Pancreas (tissue), 10 donors: Measurements from ENCODE around the gene KIAA0825. TPM values are rescaled to one million over a fixed set of nuclear protein-coding genes. Genes with fewer than 3 reads are reported as not detected.
"Not testable (repeated sequence)": the region's sequence is repeated elsewhere in the genome, so short reads cannot be mapped to it uniquely, and the experiment has no call there.

ENCODE experiments used
- ATAC-seq, 4 donors: fragments of 200-7000 bp; cut with Tn5 transposase; one replicate each; pipeline versions ENCODE4 v1.8.0 to v1.9.1; 2020; ENCODE audit warnings: mild to moderate bottlenecking in 4 of 4, moderate library complexity in 4 of 4
- DNase-seq, 6 donors: peaks; one replicate each; pipeline ENCODE4 v3.0.0-alpha.2; 2020
- FAIRE-seq: peaks from 2 replicates; lab custom pipeline; 2012; peaks lifted over from hg19 to GRCh38; lab: Jason Lieb, UNC
- H3K27ac ChIP-seq, 4 donors: fragments of 200-600 bp; sonication (generic); 1 replicate in 3 of 4; 2 replicates in 1 of 4; pipeline versions ENCODE4 v1.5.0 to v1.8.0; 2020
- H3K27me3 ChIP-seq, 4 donors: fragments of 200-600 bp; one replicate each; pipeline ENCODE4 v1.8.0; 2021
- H3K36me3 ChIP-seq, 3 donors: fragments of 200-600 bp; sonication (generic) in 1 of 3; one replicate each; pipeline versions ENCODE4 v1.5.0 to v1.8.0; 2020 to 2021
- H3K4me1 ChIP-seq, 3 donors: fragments of 200-600 bp; one replicate each; pipeline ENCODE4 v1.8.0; 2021
- H3K4me3 ChIP-seq, 4 donors: fragments of 200-600 bp; sonication (generic) in 2 of 4; one replicate each; pipeline versions ENCODE4 v1.5.0 to v1.8.0; 2020 to 2021
- H3K9me3 ChIP-seq, 4 donors: fragments of 200-600 bp; one replicate each; pipeline ENCODE4 v1.8.0; 2021
- CTCF ChIP-seq, 4 donors: fragments of 200-600 bp; sonication (generic) in 3 of 4; IDR thresholded peaks; one replicate each; pipeline versions ENCODE4 v1.5.0 to v1.8.0; 2021; ENCODE audit warnings: antibody characterized with exemption in 4 of 4
- WGBS, 2 donors: extraction: QIAGEN DNeasy Blood & Tissue Kit; methylation state at CpG; one replicate each; pipeline ENCODE4 v1.1.7; 2013; 5-methylcytosine and 5-hydroxymethylcytosine counted together
- intact Hi-C, 3 donors: fragments of 100-400 bp; cut with DNase I; formaldehyde crosslinking; loops; one replicate each; pipeline versions ENCODE4 v1.11.1 to v1.14.2; 2022
- polyA plus RNA-seq, 2 donors: library from polyadenylated mRNA; stranded (reverse); fragments of 200-250 nt; gene quantifications; one replicate each; pipeline ENCODE4 v1.2.3, GENCODE V29; 2013
- total RNA-seq, 6 donors: library from RNA; stranded (reverse); fragmentation: NEBNext Ultra II Directional in 4 of 6; extraction: Animal tissue kit (Norgen Biotek cat#: 25700) in 4 of 6; gene quantifications; one replicate each; pipeline versions ENCODE4 v1.2.1 to v1.2.4, GENCODE V29; 2021 to 2023
- donor health status: healthy with polysubstance abuse.
- donor health status: DM: no; HTN: no; CAD: no; lungs with moderate emphysema.
- donor health status: DM: no; HTN: no; CAD: no.
- donor health status: control.
- donor health status: control.
- donor health status: Bipolar disorder and iron deficiency.
- donor health status: DM: yes; HTN: yes; CAD: no.
- donor health status: DM: no; HTN: no; CAD: no.
- donor health status: DM: no; HTN: no; CAD: no.
- donor health status: DM: yes; HTN: yes; CAD: no.

The KIAA0825 gene
- total and polyA plus RNA-seq, 8 donors, result 0.33 to 3.1 (median 2.0) TPM

GRCh38 chr5:94159144-94159543, 459.3 kb downstream of the KIAA0825 start:
- 82 to 89% methylated on average over 4 of the region's 4 CpGs for WGBS, 2 donors
- no peak overlapping the region for H3K4me3 ChIP-seq
- H3K27ac ChIP-seq, result no peak overlapping the region
- DNase-seq (no peak), FAIRE-seq (no peak), ATAC-seq (no peak)
- intact Hi-C loops, result no loop called here
- no peaks in the 10 kb centered on the region for H3K27me3 ChIP-seq
- H3K36me3 ChIP-seq, result no peaks in the 10 kb centered on the region
- H3K4me1 ChIP-seq, result no peaks in the 10 kb centered on the region
- TF ChIP-seq CTCF (IDR thresholded peaks at IDR 0.05), result no peak
- no peaks in the 10 kb centered on the region for H3K9me3 ChIP-seq

GRCh38 chr5:94157704-94158539, 460.5 kb downstream of the KIAA0825 start:
- no peak for TF ChIP-seq CTCF (IDR thresholded peaks at IDR 0.05)
- intact Hi-C loops, result no loop called here
- Histone ChIP-seq H3K36me3 (no peaks in the 10 kb centered on the region), H3K4me1 (no peaks in the 10 kb centered on the region), H3K9me3 (no peaks in the 10 kb centered on the region), H3K27me3 (no peaks in the 10 kb centered on the region), H3K27ac (no peak overlapping the region), H3K4me3 (no peak overlapping the region)
- DNase-seq, result no peak
- no peak for ATAC-seq
- FAIRE-seq, result no peak
- WGBS, 2 donors, result 56 to 67% methylated on average over 4 of the region's 4 CpGs

- Histone ChIP-seq H3K27ac (no peak overlapping the region), H3K4me1 (no peaks in the 10 kb centered on the region), H3K4me3 (no peak overlapping the region), H3K36me3 (no peaks in the 10 kb centered on the region), H3K9me3 (no peaks in the 10 kb centered on the region), H3K27me3 (no peaks in the 10 kb centered on the region)
- ATAC-seq (no peak), FAIRE-seq (no peak), DNase-seq (no peak)
- TF ChIP-seq CTCF (IDR thresholded peaks at IDR 0.05), result no peak
- intact Hi-C loops, result no loop called here
- WGBS, 2 donors, result 68 to 74% methylated on average over 2 of the region's 2 CpGs
Measured at GRCh38 chr5:94154672-94155071, 463.7 kb downstream of the KIAA0825 start.

- no peak for DNase-seq
- FAIRE-seq, result no peak
- Histone ChIP-seq H3K4me3 (no peak overlapping the region), H3K4me1 (no peaks in the 10 kb centered on the region), H3K9me3 (no peaks in the 10 kb centered on the region), H3K27me3 (no peaks in the 10 kb centered on the region), H3K36me3 (no peaks in the 10 kb centered on the region), H3K27ac (no peak overlapping the region)
- TF ChIP-seq CTCF (IDR thresholded peaks at IDR 0.05), result no peak
- ATAC-seq, result no peak
- intact Hi-C loops, result no loop called here
- WGBS, 2 donors, result 75 to 90% methylated on average over 3 of the region's 3 CpGs
Measured at GRCh38 chr5:94153736-94154450, 464.5 kb downstream of the KIAA0825 start.

GRCh38 chr5:94143621-94144020, 474.8 kb downstream of the KIAA0825 start:
- H3K27ac ChIP-seq, H3K4me1 ChIP-seq, intact Hi-C loops, FAIRE-seq, H3K36me3 ChIP-seq, H3K27me3 ChIP-seq, H3K4me3 ChIP-seq, ATAC-seq, DNase-seq, H3K9me3 ChIP-seq: not testable (repeated sequence)
